C4-2B (cell line): ENCODE data around the gene NTNG1.

ENCODE experiments used
- CTCF ChIP-seq: fragments of 450-650 bp; conservative IDR thresholded peaks from 2 replicates; pipeline ENCODE4 v1.5.1; 2017; ENCODE audit warnings: mild to moderate bottlenecking
- ZFX ChIP-seq: fragments of 450-650 bp; IDR thresholded peaks from 2 replicates; pipeline ENCODE4 v1.6.1; 2017

DNA sequence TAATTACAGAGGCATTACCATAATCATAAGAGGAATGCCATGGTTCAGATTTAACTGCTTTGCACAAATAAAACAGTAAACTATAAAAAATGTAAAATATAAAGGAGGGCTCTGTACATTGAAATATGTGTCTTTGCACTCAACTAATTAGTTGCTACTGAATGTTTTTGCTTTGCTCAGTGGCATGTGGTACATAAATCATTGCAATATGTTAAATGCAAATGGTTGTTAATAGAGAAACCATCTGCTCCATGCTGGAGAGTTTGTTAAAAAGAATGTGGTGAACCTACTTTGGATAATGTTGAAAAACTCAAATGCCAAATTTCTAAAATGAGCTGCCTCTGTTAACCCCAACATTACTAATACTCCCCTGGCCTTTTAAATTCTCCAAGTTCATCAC lies 201.5 kb downstream of the NTNG1 start:
- TF ChIP-seq CTCF (no peak), ZFX (no peak)
